Astrocyte of the cerebellum (primary cell): ENCODE measurements around the gene SLIT3.

ENCODE experiments used
- DNase-seq: peaks from one replicate; pipeline ENCODE4 v3.0.0-alpha.2; 2011; ENCODE audit warnings: low read depth
- H3K4me3 ChIP-seq: 2 replicates; pipeline ENCODE4 v1.5.1; 2011; ENCODE audit warnings: mild to moderate bottlenecking, low read depth, low read length, moderate library complexity
- in situ Hi-C: cut with HindIII; loops from 2 replicates; pipeline ENCODE4 v1.10.0; 2017; ENCODE audit warnings: low sequenced_read_pairs
- TF ChIP-seq, protein P1 (sequence below): IDR thresholded peaks from 2 replicates; pipeline ENCODE4 v1.5.1; 2012; ENCODE audit warnings: low read length, low read depth, moderate library complexity, mild to moderate bottlenecking; ENCODE audit errors: missing control alignments

Gene SLIT3

GRCh38 chr5:169296419-169297143, 4.4 kb downstream of the SLIT3 start:
- TF ChIP-seq, protein P1, sequence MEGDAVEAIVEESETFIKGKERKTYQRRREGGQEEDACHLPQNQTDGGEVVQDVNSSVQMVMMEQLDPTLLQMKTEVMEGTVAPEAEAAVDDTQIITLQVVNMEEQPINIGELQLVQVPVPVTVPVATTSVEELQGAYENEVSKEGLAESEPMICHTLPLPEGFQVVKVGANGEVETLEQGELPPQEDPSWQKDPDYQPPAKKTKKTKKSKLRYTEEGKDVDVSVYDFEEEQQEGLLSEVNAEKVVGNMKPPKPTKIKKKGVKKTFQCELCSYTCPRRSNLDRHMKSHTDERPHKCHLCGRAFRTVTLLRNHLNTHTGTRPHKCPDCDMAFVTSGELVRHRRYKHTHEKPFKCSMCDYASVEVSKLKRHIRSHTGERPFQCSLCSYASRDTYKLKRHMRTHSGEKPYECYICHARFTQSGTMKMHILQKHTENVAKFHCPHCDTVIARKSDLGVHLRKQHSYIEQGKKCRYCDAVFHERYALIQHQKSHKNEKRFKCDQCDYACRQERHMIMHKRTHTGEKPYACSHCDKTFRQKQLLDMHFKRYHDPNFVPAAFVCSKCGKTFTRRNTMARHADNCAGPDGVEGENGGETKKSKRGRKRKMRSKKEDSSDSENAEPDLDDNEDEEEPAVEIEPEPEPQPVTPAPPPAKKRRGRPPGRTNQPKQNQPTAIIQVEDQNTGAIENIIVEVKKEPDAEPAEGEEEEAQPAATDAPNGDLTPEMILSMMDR, result no peak
- DNase-seq, result no peak
- in situ Hi-C loops, result no loop called here
- no peak overlapping the region for H3K4me3 ChIP-seq

GRCh38 chr5:169295306-169295705, 5.6 kb downstream of the SLIT3 start:
- in situ Hi-C loops, result no loop called here
- DNase-seq, result no peak
- TF ChIP-seq, protein P1, result no peak
- H3K4me3 ChIP-seq, result no peak overlapping the region

DNA sequence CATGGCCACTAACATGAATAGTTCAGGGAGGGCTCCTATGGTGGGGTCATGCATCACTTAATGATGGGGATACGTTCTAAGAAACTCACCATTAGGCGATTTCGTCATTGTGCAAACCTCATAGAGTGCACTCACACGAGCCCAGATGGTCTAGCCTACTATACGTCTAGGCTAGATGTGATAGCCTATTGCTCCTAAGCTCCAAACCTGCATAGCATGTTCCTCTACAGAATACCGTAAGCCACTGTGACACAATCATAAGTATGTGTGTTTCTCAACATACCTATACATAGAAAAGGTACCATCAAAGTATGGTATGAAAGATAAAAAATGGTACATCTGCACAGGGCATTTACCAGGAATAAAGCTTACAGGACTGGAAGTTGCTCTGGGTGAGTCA, 6.3 kb downstream of the SLIT3 start:
- no peak overlapping the region for H3K4me3 ChIP-seq
- DNase-seq, result no peak
- TF ChIP-seq, protein P1, result no peak
- in situ Hi-C loops, result no loop called here

- H3K4me3 ChIP-seq, result no peak overlapping the region
- TF ChIP-seq, protein P1, result no peak
- in situ Hi-C loops, result no loop called here
Measured at GRCh38 chr5:169291877-169292276, 9.1 kb downstream of the SLIT3 start.

DNA sequence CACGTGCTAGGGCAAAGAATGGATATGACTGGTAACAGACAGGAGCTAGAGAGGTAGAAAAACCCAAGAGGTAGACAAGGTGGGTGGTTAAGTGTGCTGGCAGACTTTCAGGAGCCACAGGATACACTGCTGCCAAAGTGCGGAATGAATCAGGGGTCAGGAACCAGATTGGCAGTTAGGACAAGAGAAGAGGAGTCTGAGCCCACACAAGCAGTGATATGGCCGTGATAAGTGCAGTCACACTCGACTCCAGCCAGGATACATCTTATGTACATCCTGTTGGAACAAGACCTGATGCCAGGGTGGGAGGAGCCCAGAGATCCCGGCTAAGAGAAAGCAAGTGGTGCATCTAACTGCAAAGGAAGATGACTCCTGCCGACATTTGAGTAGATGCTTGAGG, 10.0 kb downstream of the SLIT3 start:
- H3K4me3 ChIP-seq, result no peak overlapping the region
- no peak for DNase-seq
- in situ Hi-C loops, result no loop called here
- TF ChIP-seq, protein P1, result no peak

More at GRCh38 chr5:169291877-169292276, 9.1 kb downstream of the SLIT3 start:
- DNase-seq, result no peak

DNA sequence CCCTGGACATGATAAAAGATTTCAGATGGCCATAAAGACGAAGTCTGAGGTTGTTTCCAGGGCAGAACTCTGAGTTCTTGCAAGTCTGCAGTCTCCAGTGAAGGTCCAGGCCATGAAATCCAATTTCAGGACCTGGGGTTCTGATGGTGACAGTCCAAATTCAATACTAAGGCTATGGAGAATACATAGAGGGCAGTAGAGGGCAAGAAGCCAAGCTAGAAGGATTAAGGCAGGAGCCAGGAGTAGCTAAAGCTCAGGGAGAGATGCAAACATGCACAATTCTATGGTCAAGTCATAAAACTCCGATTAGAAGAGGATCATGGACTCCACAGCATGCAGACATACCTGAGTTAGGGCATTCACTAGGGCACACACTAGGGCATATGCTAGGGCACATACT, 11.4 kb downstream of the SLIT3 start:
- in situ Hi-C loops, result no loop called here
- H3K4me3 ChIP-seq, result no peak overlapping the region

More for the DNA sequence above, 11.4 kb downstream of the SLIT3 start:
- TF ChIP-seq, protein P1, result no peak
- DNase-seq, result no peak
